Body of pancreas (tissue), 4 donors: ENCODE data around the gene RAMP1. TPM values are rescaled to one million over a fixed set of nuclear protein-coding genes. Genes with fewer than 3 reads are reported as not detected.
A peak's percentile ranks its signal among the peaks of the same experiment; 100 is the strongest.

Source experiments
- ATAC-seq: fragments of 150-250 bp; one replicate; pipeline ENCODE4 v1.9.1; 2016
- DNase-seq, 4 donors: peaks; one replicate each; pipeline ENCODE4 v3.0.0-alpha.2; 2019
- H3K27ac ChIP-seq, 4 donors: fragments of 200-600 bp; sonication (generic); 1 replicate in 3 of 4; 2 replicates in 1 of 4; pipeline versions ENCODE4 v1.5.1 to v1.6.1; 2016 to 2019; ENCODE audit warnings: mild to moderate bottlenecking in 1 of 4, mixed read lengths in 1 of 4, moderate library complexity in 1 of 4
- H3K27me3 ChIP-seq, 2 donors: fragments of 200-600 bp; sonication (generic); one replicate each; pipeline ENCODE4 v1.6.0; 2016; ENCODE audit warnings: mild to moderate bottlenecking in 1 of 2
- H3K36me3 ChIP-seq, 2 donors: fragments of 200-600 bp; sonication (generic); replicated peaks in 1 of 2; 2 replicates each; pipeline ENCODE4 v1.5.1; 2016; ENCODE audit warnings: low read depth in 2 of 2; ENCODE audit not compliant: insufficient read depth in 1 of 2
- H3K4me1 ChIP-seq: fragments of 200-600 bp; sonication (generic); one replicate; pipeline ENCODE4 v1.6.0; 2016
- H3K4me3 ChIP-seq, 2 donors: fragments of 200-600 bp; sonication (generic); 1 replicate in 1 of 2; 2 replicates in 1 of 2; pipeline ENCODE4 v1.5.1; 2016 to 2019
- H3K9me3 ChIP-seq, 3 donors: fragments of 200-600 bp; sonication (generic); 1 replicate in 2 of 3; 2 replicates in 1 of 3; pipeline ENCODE4 v1.5.1; 2016
- CTCF ChIP-seq, 7 experiments: fragments of 450-650 bp in 4 of 7; fragments of 200-600 bp in 3 of 7; sonication (generic) in 3 of 7; IDR thresholded peaks; one replicate each; pipeline ENCODE4 v1.5.1; 2016 to 2019; ENCODE audit warnings: antibody characterized with exemption in 7 of 7
- POLR2A ChIP-seq, 3 donors: fragments of 450-650 bp; IDR thresholded peaks; one replicate each; pipeline ENCODE4 v1.6.1; 2016; ENCODE audit warnings: antibody characterized with exemption in 3 of 3, mild to moderate bottlenecking in 2 of 3
- WGBS, 2 donors: methylation state at CpG; one replicate each; pipeline ENCODE4 v1.1.5; 2017; 5-methylcytosine and 5-hydroxymethylcytosine counted together
- intact Hi-C: fragments of 100-400 bp; cut with DNase I; formaldehyde crosslinking; loops from one replicate; pipeline ENCODE4 v1.15.1; 2023
- total RNA-seq, 2 donors: library from RNA; depleted of rRNA; stranded (reverse); fragments of >200 nt; gene quantifications; one replicate each; pipeline ENCODE4 v1.1.0, GENCODE V29; 2016

Gene RAMP1
- total RNA-seq, 2 donors from 2014 or later = 74.2 to 85.4 TPM

GRCh38 chr2:237898057-237898414, 38.6 kb downstream of the RAMP1 start:
- peaks cover 50% of the 10 kb centered on the region for H3K4me1 ChIP-seq

GRCh38 chr2:237900891-237901831, 41.7 kb downstream of the RAMP1 start:
- ATAC-seq = no peak
- Histone ChIP-seq H3K27ac (no peak overlapping the region), H3K4me3 (no peak overlapping the region), H3K4me1 (peaks cover 53% of the 10 kb centered on the region), H3K27me3 (no peaks in the 10 kb centered on the region), H3K36me3 (no peaks in the 10 kb centered on the region), H3K9me3 (no peaks in the 10 kb centered on the region)
- TF ChIP-seq CTCF (IDR thresholded peaks at IDR 0.05) (no peak), POLR2A (IDR thresholded peaks at IDR 0.05) (no peak)
- intact Hi-C loops = no loop called here
- DNase-seq = no peak
- 77 to 78% methylated on average over 19 of the region's 19 CpGs for WGBS, 2 donors

More at GRCh38 chr2:237898057-237898414, 38.6 kb downstream of the RAMP1 start:
- TF ChIP-seq POLR2A (IDR thresholded peaks at IDR 0.05) = no peak
- TF ChIP-seq CTCF (IDR thresholded peaks at IDR 0.05) = no peak
- no peaks in the 10 kb centered on the region for H3K36me3 ChIP-seq
- H3K27ac ChIP-seq = peak overlapping the region; percentile 55 to 81 (median 75)
- WGBS, 2 donors = 75 to 100% methylated on average over 1 of the region's 1 CpG
- intact Hi-C loops = no loop called here
- no peaks in the 10 kb centered on the region for H3K9me3 ChIP-seq
- no peak overlapping the region for H3K4me3 ChIP-seq
- no peaks in the 10 kb centered on the region for H3K27me3 ChIP-seq
- ATAC-seq (no peak), DNase-seq (no peak)

GRCh38 chr2:237901932-237902850, 42.8 kb downstream of the RAMP1 start:
- H3K27me3 ChIP-seq = no peaks in the 10 kb centered on the region
- H3K36me3 ChIP-seq = no peaks in the 10 kb centered on the region
- no peak overlapping the region for H3K27ac ChIP-seq
- no peaks in the 10 kb centered on the region for H3K9me3 ChIP-seq
- WGBS, 2 donors = 82 to 86% methylated on average over 22 of the region's 22 CpGs
- intact Hi-C loops = no loop called here
- H3K4me3 ChIP-seq = no peak overlapping the region
- peaks cover 46% of the 10 kb centered on the region for H3K4me1 ChIP-seq
- DNase-seq (no peak), ATAC-seq (no peak)
- TF ChIP-seq CTCF (IDR thresholded peaks at IDR 0.05) = no peak
- TF ChIP-seq POLR2A (IDR thresholded peaks at IDR 0.05) = no peak

- Histone ChIP-seq H3K4me1 (peaks cover 20% of the 10 kb centered on the region), H3K27me3 (no peaks in the 10 kb centered on the region), H3K4me3 (no peak overlapping the region), H3K27ac (peak overlapping the region in 3 of 4 donors; percentile 10 to 55 (median 14)), H3K36me3 (no peaks in the 10 kb centered on the region), H3K9me3 (no peaks in the 10 kb centered on the region)
- intact Hi-C loops = no loop called here
- ATAC-seq (peak; percentile 54), DNase-seq (peak in 1 of 4 donors; percentile 56)
- WGBS, 2 donors = 25 to 31% methylated on average over 10 to 15 of the region's 15 CpGs
- no peak for TF ChIP-seq CTCF (IDR thresholded peaks at IDR 0.05)
- no peak for TF ChIP-seq POLR2A (IDR thresholded peaks at IDR 0.05)
These were observed 45.6 kb downstream of the RAMP1 start for GRCh38 chr2:237904831-237905599.
